GM12878 (cell line): ENCODE results near the gene AKT3. TPM values are rescaled to one million over a fixed set of nuclear protein-coding genes. Genes with fewer than 3 reads are reported as not detected.

Source experiments
- ATAC-seq: fragments of 200-7000 bp; cut with Tn5 transposase; 3 replicates; pipeline ENCODE4 v1.9.1; 2020; ENCODE audit warnings: mild to moderate bottlenecking, moderate library complexity
- BruUV-seq: library from RNA; stranded (reverse); fragments of 400-500 nt; replicated peaks from 2 replicates; lab custom pipeline; 2021; lab: Mats Ljungman, UMichigan
- CTCF ChIA-PET: fragments of 300-600 bp; sonication (Branson Sonifier 250); formaldehyde crosslinking; extraction: SDS; loops from one replicate; lab custom pipeline; 2021; ENCODE audit warnings: inconsistent platforms; lab: Yijun Ruan, JAX
- POLR2A ChIA-PET: fragments of 350-600 bp; formaldehyde crosslinking; extraction: SDS; loops from one replicate; lab custom pipeline; 2021; ENCODE audit warnings: inconsistent platforms; lab: Charles Lee
- RAD21 ChIA-PET: fragments of 300-600 bp; sonication (Branson Sonifier 250); formaldehyde crosslinking; loops from one replicate; lab custom pipeline; 2023; ENCODE audit warnings: antibody characterized with exemption; ENCODE audit not compliant: unreplicated experiment; lab: Charles Lee
- SMC1A ChIA-PET: fragments of 300-600 bp; sonication (Branson Sonifier 250); formaldehyde crosslinking; loops from one replicate; lab custom pipeline; 2023; ENCODE audit not compliant: unreplicated experiment, uncharacterized antibody; lab: Charles Lee
- DNase-seq: peaks from one replicate; pipeline ENCODE4 v3.0.0-alpha.2; 2011; ENCODE audit warnings: low read depth, low spot score
- FAIRE-seq: peaks from 3 replicates; lab custom pipeline; 2011; peaks lifted over from hg19 to GRCh38; lab: Jason Lieb, UNC
- H2AFZ ChIP-seq: 2 replicates; pipeline ENCODE4 v1.6.0; 2011; ENCODE audit warnings: low read depth, low read length, control low read depth; ENCODE audit not compliant: control insufficient read depth
- H3K27ac ChIP-seq: 2 replicates; pipeline ENCODE4 v1.5.1; 2011; ENCODE audit warnings: control low read depth; ENCODE audit not compliant: control insufficient read depth, insufficient read depth
- H3K27me3 ChIP-seq, 2 experiments: replicated peaks in 1 of 2; 2 replicates each; pipeline versions ENCODE4 v1.6.0 to v1.6.1; 2011; ENCODE audit warnings: low read length in 1 of 2; ENCODE audit not compliant: control insufficient read depth in 2 of 2, insufficient read depth in 2 of 2
- H3K36me3 ChIP-seq, 2 experiments: 2 replicates each; pipeline ENCODE4 v1.5.1; 2011; ENCODE audit warnings: low read length in 1 of 2; ENCODE audit not compliant: control insufficient read depth in 2 of 2, insufficient read depth in 2 of 2
- H3K4me1 ChIP-seq: 2 replicates; pipeline ENCODE4 v1.6.1; 2011; ENCODE audit warnings: mild to moderate bottlenecking, low read length, moderate library complexity, mixed read lengths; ENCODE audit not compliant: control insufficient read depth, insufficient read depth
- H3K4me2 ChIP-seq: 2 replicates; pipeline ENCODE4 v1.6.0; 2011; ENCODE audit warnings: control low read depth; ENCODE audit not compliant: control insufficient read depth, insufficient read depth
- H3K4me3 ChIP-seq: fragments of 200-600 bp; sonication (generic); 2 replicates; pipeline ENCODE4 v1.5.1; 2016
- H3K79me2 ChIP-seq: 2 replicates; pipeline ENCODE4 v1.6.0; 2011; ENCODE audit warnings: low read length; ENCODE audit not compliant: control insufficient read depth, insufficient read depth
- H3K9ac ChIP-seq: 2 replicates; pipeline ENCODE4 v1.8.0; 2011; ENCODE audit warnings: low read length, control low read depth, mixed read lengths; ENCODE audit not compliant: control insufficient read depth, insufficient read depth
- H3K9me3 ChIP-seq: replicated peaks from 3 replicates; pipeline ENCODE4 v1.5.1; 2011; ENCODE audit warnings: mild to moderate bottlenecking, low read length; ENCODE audit not compliant: control insufficient read depth, insufficient read depth
- H4K20me1 ChIP-seq: 2 replicates; pipeline ENCODE4 v1.6.0; 2011; ENCODE audit not compliant: control insufficient read depth, insufficient read depth
- ATF2 ChIP-seq: IDR thresholded peaks from 2 replicates; pipeline ENCODE4 v1.6.1; 2012; ENCODE audit warnings: low read length, inconsistent platforms
- BMI1 ChIP-seq: fragments of 450-650 bp; IDR thresholded peaks from 2 replicates; pipeline ENCODE4 v1.6.1; 2016; ENCODE audit warnings: mild to moderate bottlenecking, moderate library complexity, borderline replicate concordance
- CHD4 ChIP-seq: fragments of 200-600 bp; sonication (generic); IDR thresholded peaks from 2 replicates; pipeline ENCODE4 v1.6.1; 2016; ENCODE audit warnings: mild to moderate bottlenecking
- HCFC1 ChIP-seq: fragments of 150-350 bp; IDR thresholded peaks from 2 replicates; pipeline ENCODE4 v1.6.1; 2014; ENCODE audit warnings: low read length
- IRF5 ChIP-seq: fragments of 450-650 bp; IDR thresholded peaks from 2 replicates; pipeline ENCODE4 v1.6.1; 2017; ENCODE audit warnings: borderline replicate concordance
- MTA2 ChIP-seq: fragments of 450-650 bp; IDR thresholded peaks from 2 replicates; pipeline ENCODE4 v1.6.1; 2016; ENCODE audit warnings: low read depth, mild to moderate bottlenecking, moderate library complexity
- NFIC ChIP-seq: IDR thresholded peaks from 2 replicates; pipeline ENCODE4 v1.6.1; 2012; ENCODE audit warnings: low read depth, mild to moderate bottlenecking, inconsistent platforms, low read length, moderate library complexity
- NR2F1 ChIP-seq: fragments of 450-650 bp; conservative IDR thresholded peaks from 2 replicates; pipeline ENCODE4 v1.6.1; 2017; ENCODE audit warnings: mild to moderate bottlenecking
- RAD21 ChIP-seq: IDR thresholded peaks from 2 replicates; pipeline ENCODE4 v1.6.1; 2011; ENCODE audit warnings: mild to moderate bottlenecking, low read depth, low read length, moderate library complexity; ENCODE audit not compliant: insufficient read depth
- RCOR1 ChIP-seq: conservative IDR thresholded peaks from 2 replicates; pipeline ENCODE4 v1.6.1; 2012; ENCODE audit warnings: low read depth, low read length, improper control_type of control experiment
- STAT3 ChIP-seq: IDR thresholded peaks from 2 replicates; pipeline ENCODE4 v1.6.1; 2011; ENCODE audit warnings: low read depth, low read length, improper control_type of control experiment
- TCF7 ChIP-seq: IDR thresholded peaks from 2 replicates; pipeline ENCODE4 v1.6.1; 2014; ENCODE audit warnings: antibody characterized with exemption, borderline replicate concordance
- ZSCAN29 ChIP-seq: fragments of 450-650 bp; IDR thresholded peaks from 2 replicates; pipeline ENCODE4 v1.6.1; 2017; ENCODE audit warnings: mild to moderate bottlenecking, moderate library complexity
- WGBS: methylation state at CpG from one replicate; pipeline ENCODE4 v1.1.6; 2016; ENCODE audit warnings: low lambda C conversion rate; ENCODE audit not compliant: insufficient replicate concordance, insufficient coverage; ENCODE audit errors: missing lambda C conversion rate; 5-methylcytosine and 5-hydroxymethylcytosine counted together
- in situ Hi-C: fragments of 300-500 bp; cut with MboI; formaldehyde crosslinking; loops from 9 replicates; pipeline ENCODE4 v1.14.3; 2018; ENCODE audit warnings: mixed read lengths
- intact Hi-C: fragments of 100-400 bp; cut with micrococcal nuclease; formaldehyde crosslinking; loops from one replicate; pipeline ENCODE4 v1.14.2; 2022; ENCODE audit not compliant: unreplicated experiment
- polyA plus RNA-seq, 11 experiments: library from polyadenylated mRNA; depleted of rRNA in 4 of 11; unstranded in 6 of 11; stranded (reverse) in 5 of 11; fragments of >200 nt; fragmentation: Nextera tagmentation in 4 of 11; fragmentation: Illumina TruSeq in 1 of 11; extraction: Ambion mirVana in 4 of 11; extraction: Trizol in 1 of 11; gene quantifications; 1 replicate in 1 of 11; 2 replicates in 10 of 11; pipeline versions ENCODE4 v1.2.1 to v1.2.3, GENCODE V29; 2011 to 2016; ENCODE audit warnings: inconsistent platforms in 2 of 11, missing spikeins in 2 of 11, low read depth in 1 of 11
- total RNA-seq, 4 experiments: library from RNA; depleted of rRNA in 3 of 4; stranded (reverse); fragments of >200 nt in 3 of 4; fragmentation: Illumina TruSeq in 1 of 4; extraction: Trizol in 1 of 4; gene quantifications; 2 replicates each; pipeline versions ENCODE4 v1.2.1 to v1.2.3, GENCODE V29; 2013 to 2021

Gene AKT3
- total and polyA plus RNA-seq, 10 of the 15 experiments (the other 5 are each of a cell fraction or from before 2014, with no cell fraction given), result 0.03 to 0.56 (median 0.19) TPM

GRCh38 chr1:243462929-243463697 lies 386.9 kb downstream of the AKT3 start:
- TF ChIP-seq ZSCAN29, result no peak
- TF ChIP-seq RAD21, result no peak
- no peak for TF ChIP-seq CHD4
- no peak for TF ChIP-seq TCF7
- TF ChIP-seq IRF5, result no peak
- no peak for TF ChIP-seq RCOR1
- TF ChIP-seq BMI1, result no peak
- TF ChIP-seq HCFC1, result no peak
- no peak for TF ChIP-seq NR2F1
- TF ChIP-seq MTA2, result no peak
- no peak for TF ChIP-seq NFIC
- no peak for TF ChIP-seq STAT3
- no peak for TF ChIP-seq ATF2
- RAD21 ChIA-PET, result no interaction called here

More at GRCh38 chr1:243462929-243463697, 386.9 kb downstream of the AKT3 start:
- SMC1A ChIA-PET, result no interaction called here
- Histone ChIP-seq H3K4me1 (no peaks in the 10 kb centered on the region), H3K27me3 (no peaks in the 10 kb centered on the region), H3K9ac (no peak overlapping the region), H3K4me3 (no peak overlapping the region), H2AFZ (no peak overlapping the region), H3K36me3 (no peaks in the 10 kb centered on the region), H4K20me1 (no peaks in the 10 kb centered on the region), H3K9me3 (no peaks in the 10 kb centered on the region), H3K27ac (no peak overlapping the region), H3K79me2 (no peaks in the 10 kb centered on the region), H3K4me2 (no peak overlapping the region)
- intact Hi-C loops (no loop called here), in situ Hi-C loops (no loop called here)
- BruUV-seq, result no TSS peak
- no peak for FAIRE-seq
- DNase-seq, result no peak
- ATAC-seq, result no peak
- CTCF ChIA-PET, result no interaction called here
- 50% methylated on average over 1 of the region's 1 CpG for WGBS
- POLR2A ChIA-PET, result no interaction called here
